Panc1 (cell line): ENCODE measurements around the gene GDPD2. TPM values are rescaled to one million over a fixed set of nuclear protein-coding genes. Genes with fewer than 3 reads are reported as not detected.

ENCODE experiments used
- ATAC-seq: fragments of 200-7000 bp; cut with Tn5 transposase; 2 replicates; pipeline ENCODE4 v1.9.1; 2020; ENCODE audit warnings: mild to moderate bottlenecking, moderate library complexity
- BruUV-seq: library from RNA; stranded (reverse); fragments of 400-500 nt; replicated peaks from 2 replicates; lab custom pipeline; 2021; lab: Mats Ljungman, UMichigan
- CTCF ChIA-PET: fragments of 300-600 bp; sonication (Branson Sonifier 250); formaldehyde crosslinking; loops from one replicate; lab custom pipeline; 2022; ENCODE audit warnings: antibody characterized with exemption; lab: Charles Lee
- POLR2A ChIA-PET: fragments of 300-600 bp; sonication (Branson Sonifier 250); formaldehyde crosslinking; loops from one replicate; lab custom pipeline; 2022; ENCODE audit warnings: antibody characterized with exemption; lab: Charles Lee
- DNase-seq: peaks from one replicate; pipeline ENCODE4 v3.0.0-alpha.2; 2010; ENCODE audit warnings: low read depth, low spot score
- H3K27ac ChIP-seq: 2 replicates; pipeline ENCODE4 v1.5.1; 2011; ENCODE audit warnings: mild to moderate bottlenecking, low read length, inconsistent platforms
- H3K27me3 ChIP-seq: fragments of 200-500 bp; sonication (Bioruptor generic); 2 replicates; pipeline ENCODE4 v1.6.0; 2014; ENCODE audit warnings: low read length, inconsistent platforms; ENCODE audit not compliant: control insufficient read depth, insufficient read depth
- H3K36me3 ChIP-seq: fragments of 200-500 bp; sonication (Bioruptor generic); 2 replicates; pipeline ENCODE4 v1.5.1; 2014; ENCODE audit warnings: inconsistent platforms, mild to moderate bottlenecking, low read length, moderate library complexity; ENCODE audit not compliant: control insufficient read depth, insufficient read depth
- H3K4me1 ChIP-seq: 2 replicates; pipeline ENCODE4 v1.5.1; 2011; ENCODE audit warnings: inconsistent platforms, mild to moderate bottlenecking, low read length, moderate library complexity; ENCODE audit not compliant: control insufficient read depth, insufficient read depth
- H3K4me3 ChIP-seq, 2 experiments: 2 replicates each; pipeline ENCODE4 v1.5.1; 2011 to 2012; ENCODE audit warnings: low read depth in 2 of 2, low read length in 2 of 2, mild to moderate bottlenecking in 2 of 2, inconsistent platforms in 1 of 2, moderate library complexity in 1 of 2
- H3K9me3 ChIP-seq: fragments of 200-500 bp; sonication (Bioruptor generic); 2 replicates; pipeline ENCODE4 v1.5.1; 2014; ENCODE audit warnings: low read depth, mild to moderate bottlenecking, inconsistent platforms, low read length, moderate library complexity; ENCODE audit not compliant: control insufficient read depth, insufficient read depth
- POLR2AphosphoS5 ChIP-seq: IDR thresholded peaks from 2 replicates; pipeline ENCODE4 v1.6.1; 2012; ENCODE audit warnings: mild to moderate bottlenecking, low read depth, low read length, moderate library complexity
- SIN3A ChIP-seq: IDR thresholded peaks from 2 replicates; pipeline ENCODE4 v1.6.1; 2012; ENCODE audit warnings: low read depth, mild to moderate bottlenecking, low read length, moderate library complexity, borderline replicate concordance; ENCODE audit not compliant: insufficient read depth
- TCF7L2 ChIP-seq: IDR thresholded peaks from 2 replicates; pipeline ENCODE4 v1.6.1; 2011; ENCODE audit warnings: mild to moderate bottlenecking, low read depth, low read length, inconsistent platforms
- in situ Hi-C: cut with HindIII; loops from 2 replicates; pipeline ENCODE4 v1.10.0; 2016; ENCODE audit warnings: low sequenced_read_pairs, low pct_unique_long_range_greater_than_20kb
- intact Hi-C: fragments of 100-400 bp; cut with micrococcal nuclease; formaldehyde crosslinking; loops from one replicate; pipeline ENCODE4 v1.10.0; 2022; ENCODE audit not compliant: unreplicated experiment
- total RNA-seq: library from RNA; stranded (reverse); gene quantifications from one replicate; pipeline ENCODE4 v1.2.1, GENCODE V29; 2021; ENCODE audit not compliant: unreplicated experiment
- TF ChIP-seq, protein P1 (sequence below): fragments of 450-650 bp; IDR thresholded peaks from 2 replicates; pipeline ENCODE4 v1.5.1; 2017; ENCODE audit warnings: mild to moderate bottlenecking
- TF ChIP-seq, protein P2 (sequence below), 2 experiments: IDR thresholded peaks; 2 replicates each; pipeline ENCODE4 v1.6.1; 2011 to 2012; ENCODE audit warnings: low read depth in 2 of 2, control low read depth in 1 of 2, low read length in 1 of 2, mild to moderate bottlenecking in 1 of 2, moderate library complexity in 1 of 2; ENCODE audit not compliant: insufficient read depth in 1 of 2

GDPD2 gene
- total RNA-seq, 1 experiment from 2014 or later = 0.33 TPM

DNA sequence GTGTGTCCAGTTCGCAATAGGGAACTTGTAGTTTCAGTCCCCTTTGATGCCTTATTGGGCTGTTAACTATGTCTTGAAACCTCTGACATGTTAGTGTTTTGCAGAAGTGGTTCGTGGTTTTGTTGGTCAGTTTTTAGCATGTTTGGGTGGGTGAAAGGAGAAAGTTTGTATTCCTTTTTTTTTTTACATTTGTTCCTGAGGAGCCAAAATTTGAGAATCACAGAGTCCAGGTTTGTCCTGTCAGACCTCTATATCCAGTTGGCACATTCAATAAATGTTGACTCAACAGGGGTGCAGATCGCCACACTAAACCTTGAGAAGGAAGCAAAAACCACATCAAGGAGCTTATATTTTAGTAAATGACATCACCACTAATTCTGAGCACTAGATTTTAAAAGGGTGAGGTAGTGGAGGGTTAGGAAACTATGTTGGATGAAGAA lies 47.8 kb downstream of the GDPD2 start:
- TF ChIP-seq, protein P1, sequence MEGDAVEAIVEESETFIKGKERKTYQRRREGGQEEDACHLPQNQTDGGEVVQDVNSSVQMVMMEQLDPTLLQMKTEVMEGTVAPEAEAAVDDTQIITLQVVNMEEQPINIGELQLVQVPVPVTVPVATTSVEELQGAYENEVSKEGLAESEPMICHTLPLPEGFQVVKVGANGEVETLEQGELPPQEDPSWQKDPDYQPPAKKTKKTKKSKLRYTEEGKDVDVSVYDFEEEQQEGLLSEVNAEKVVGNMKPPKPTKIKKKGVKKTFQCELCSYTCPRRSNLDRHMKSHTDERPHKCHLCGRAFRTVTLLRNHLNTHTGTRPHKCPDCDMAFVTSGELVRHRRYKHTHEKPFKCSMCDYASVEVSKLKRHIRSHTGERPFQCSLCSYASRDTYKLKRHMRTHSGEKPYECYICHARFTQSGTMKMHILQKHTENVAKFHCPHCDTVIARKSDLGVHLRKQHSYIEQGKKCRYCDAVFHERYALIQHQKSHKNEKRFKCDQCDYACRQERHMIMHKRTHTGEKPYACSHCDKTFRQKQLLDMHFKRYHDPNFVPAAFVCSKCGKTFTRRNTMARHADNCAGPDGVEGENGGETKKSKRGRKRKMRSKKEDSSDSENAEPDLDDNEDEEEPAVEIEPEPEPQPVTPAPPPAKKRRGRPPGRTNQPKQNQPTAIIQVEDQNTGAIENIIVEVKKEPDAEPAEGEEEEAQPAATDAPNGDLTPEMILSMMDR = no peak
- TF ChIP-seq SIN3A (no peak), TCF7L2 (no peak), POLR2AphosphoS5 (no peak)
- TF ChIP-seq, protein P2, sequence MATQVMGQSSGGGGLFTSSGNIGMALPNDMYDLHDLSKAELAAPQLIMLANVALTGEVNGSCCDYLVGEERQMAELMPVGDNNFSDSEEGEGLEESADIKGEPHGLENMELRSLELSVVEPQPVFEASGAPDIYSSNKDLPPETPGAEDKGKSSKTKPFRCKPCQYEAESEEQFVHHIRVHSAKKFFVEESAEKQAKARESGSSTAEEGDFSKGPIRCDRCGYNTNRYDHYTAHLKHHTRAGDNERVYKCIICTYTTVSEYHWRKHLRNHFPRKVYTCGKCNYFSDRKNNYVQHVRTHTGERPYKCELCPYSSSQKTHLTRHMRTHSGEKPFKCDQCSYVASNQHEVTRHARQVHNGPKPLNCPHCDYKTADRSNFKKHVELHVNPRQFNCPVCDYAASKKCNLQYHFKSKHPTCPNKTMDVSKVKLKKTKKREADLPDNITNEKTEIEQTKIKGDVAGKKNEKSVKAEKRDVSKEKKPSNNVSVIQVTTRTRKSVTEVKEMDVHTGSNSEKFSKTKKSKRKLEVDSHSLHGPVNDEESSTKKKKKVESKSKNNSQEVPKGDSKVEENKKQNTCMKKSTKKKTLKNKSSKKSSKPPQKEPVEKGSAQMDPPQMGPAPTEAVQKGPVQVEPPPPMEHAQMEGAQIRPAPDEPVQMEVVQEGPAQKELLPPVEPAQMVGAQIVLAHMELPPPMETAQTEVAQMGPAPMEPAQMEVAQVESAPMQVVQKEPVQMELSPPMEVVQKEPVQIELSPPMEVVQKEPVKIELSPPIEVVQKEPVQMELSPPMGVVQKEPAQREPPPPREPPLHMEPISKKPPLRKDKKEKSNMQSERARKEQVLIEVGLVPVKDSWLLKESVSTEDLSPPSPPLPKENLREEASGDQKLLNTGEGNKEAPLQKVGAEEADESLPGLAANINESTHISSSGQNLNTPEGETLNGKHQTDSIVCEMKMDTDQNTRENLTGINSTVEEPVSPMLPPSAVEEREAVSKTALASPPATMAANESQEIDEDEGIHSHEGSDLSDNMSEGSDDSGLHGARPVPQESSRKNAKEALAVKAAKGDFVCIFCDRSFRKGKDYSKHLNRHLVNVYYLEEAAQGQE (IDR thresholded peaks at IDR 0.05; ENCODE audit: insufficient read depth in 1 of 2, low read depth in 2 of 2, low read length in 1 of 2) = no peak
- CTCF ChIA-PET = no interaction called here

GRCh38 chrX:70476166-70476933 lies 53.2 kb downstream of the GDPD2 start:
- ChIA-PET CTCF (no interaction called here), POLR2A (no interaction called here)
- Histone ChIP-seq H3K9me3 (no peaks in the 10 kb centered on the region), H3K36me3 (no peaks in the 10 kb centered on the region), H3K27ac (no peak overlapping the region), H3K4me3 (no peak overlapping the region), H3K4me1 (peaks cover 3% of the 10 kb centered on the region; the same call in 1 of the 2 replicates), H3K27me3 (no peaks in the 10 kb centered on the region)
- DNase-seq = no peak
- TF ChIP-seq POLR2AphosphoS5 (no peak), SIN3A (no peak), TCF7L2 (no peak)
- TF ChIP-seq, protein P2 (IDR thresholded peaks at IDR 0.05; ENCODE audit: insufficient read depth in 1 of 2, low read depth in 2 of 2, low read length in 1 of 2) = no peak
- TF ChIP-seq, protein P1 = no peak
- ATAC-seq = no peak
- in situ Hi-C loops (no loop called here), intact Hi-C loops (no loop called here)
- no TSS peak for BruUV-seq

More for the DNA sequence above, 47.8 kb downstream of the GDPD2 start:
- Histone ChIP-seq H3K36me3 (no peaks in the 10 kb centered on the region), H3K4me1 (no peaks in the 10 kb centered on the region), H3K4me3 (no peak overlapping the region), H3K27me3 (no peaks in the 10 kb centered on the region), H3K27ac (no peak overlapping the region), H3K9me3 (no peaks in the 10 kb centered on the region)
- POLR2A ChIA-PET = no interaction called here
- intact Hi-C loops (no loop called here), in situ Hi-C loops (no loop called here)
- ATAC-seq = no peak
- no TSS peak for BruUV-seq
- no peak for DNase-seq
